Neural cell (in vitro differentiated cells): Measurements from ENCODE around the gene TUBG1.

Source experiments
- CTCF ChIP-seq: fragments of 450-650 bp; IDR thresholded peaks from 2 replicates; pipeline ENCODE4 v1.5.1; 2014; ENCODE audit warnings: antibody characterized with exemption, mild to moderate bottlenecking, moderate library complexity; ENCODE audit not compliant: poor library complexity, severe bottlenecking
- EP300 ChIP-seq: fragments of 450-650 bp; conservative IDR thresholded peaks from 2 replicates; pipeline ENCODE4 v1.6.1; 2014; ENCODE audit warnings: antibody characterized with exemption, mild to moderate bottlenecking, moderate library complexity; ENCODE audit not compliant: poor library complexity, severe bottlenecking
- EZH2 ChIP-seq: fragments of 200-600, 300-800 bp; shearing (Covaris generic), sonication (generic); IDR thresholded peaks from 2 replicates; pipeline ENCODE4 v1.6.1; 2014; ENCODE audit warnings: antibody characterized with exemption, low read length, borderline replicate concordance, mild to moderate bottlenecking; ENCODE audit not compliant: insufficient read depth, poor library complexity, severe bottlenecking
- MXI1 ChIP-seq: fragments of 450-650 bp; conservative IDR thresholded peaks from 2 replicates; pipeline ENCODE4 v1.6.1; 2014; ENCODE audit warnings: antibody characterized with exemption, mild to moderate bottlenecking; ENCODE audit not compliant: poor library complexity, severe bottlenecking
- POLR2AphosphoS5 ChIP-seq: IDR thresholded peaks from 2 replicates; pipeline ENCODE4 v1.6.1; 2012
- SMC3 ChIP-seq: fragments of 450-650 bp; conservative IDR thresholded peaks from 2 replicates; pipeline ENCODE4 v1.6.1; 2014; ENCODE audit warnings: antibody characterized with exemption, mild to moderate bottlenecking, moderate library complexity; ENCODE audit not compliant: poor library complexity
- TF ChIP-seq, protein P1 (sequence below): IDR thresholded peaks from 2 replicates; pipeline ENCODE4 v1.6.1; 2012; ENCODE audit warnings: borderline replicate concordance

- TF ChIP-seq CTCF (no peak), EZH2 (no peak), EP300 (no peak), POLR2AphosphoS5 (no peak), SMC3 (no peak), MXI1 (no peak)
- TF ChIP-seq, protein P1, sequence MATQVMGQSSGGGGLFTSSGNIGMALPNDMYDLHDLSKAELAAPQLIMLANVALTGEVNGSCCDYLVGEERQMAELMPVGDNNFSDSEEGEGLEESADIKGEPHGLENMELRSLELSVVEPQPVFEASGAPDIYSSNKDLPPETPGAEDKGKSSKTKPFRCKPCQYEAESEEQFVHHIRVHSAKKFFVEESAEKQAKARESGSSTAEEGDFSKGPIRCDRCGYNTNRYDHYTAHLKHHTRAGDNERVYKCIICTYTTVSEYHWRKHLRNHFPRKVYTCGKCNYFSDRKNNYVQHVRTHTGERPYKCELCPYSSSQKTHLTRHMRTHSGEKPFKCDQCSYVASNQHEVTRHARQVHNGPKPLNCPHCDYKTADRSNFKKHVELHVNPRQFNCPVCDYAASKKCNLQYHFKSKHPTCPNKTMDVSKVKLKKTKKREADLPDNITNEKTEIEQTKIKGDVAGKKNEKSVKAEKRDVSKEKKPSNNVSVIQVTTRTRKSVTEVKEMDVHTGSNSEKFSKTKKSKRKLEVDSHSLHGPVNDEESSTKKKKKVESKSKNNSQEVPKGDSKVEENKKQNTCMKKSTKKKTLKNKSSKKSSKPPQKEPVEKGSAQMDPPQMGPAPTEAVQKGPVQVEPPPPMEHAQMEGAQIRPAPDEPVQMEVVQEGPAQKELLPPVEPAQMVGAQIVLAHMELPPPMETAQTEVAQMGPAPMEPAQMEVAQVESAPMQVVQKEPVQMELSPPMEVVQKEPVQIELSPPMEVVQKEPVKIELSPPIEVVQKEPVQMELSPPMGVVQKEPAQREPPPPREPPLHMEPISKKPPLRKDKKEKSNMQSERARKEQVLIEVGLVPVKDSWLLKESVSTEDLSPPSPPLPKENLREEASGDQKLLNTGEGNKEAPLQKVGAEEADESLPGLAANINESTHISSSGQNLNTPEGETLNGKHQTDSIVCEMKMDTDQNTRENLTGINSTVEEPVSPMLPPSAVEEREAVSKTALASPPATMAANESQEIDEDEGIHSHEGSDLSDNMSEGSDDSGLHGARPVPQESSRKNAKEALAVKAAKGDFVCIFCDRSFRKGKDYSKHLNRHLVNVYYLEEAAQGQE, result no peak
These were observed 46.9 kb upstream of the TUBG1 start for GRCh38 chr17:42562388-42563142.
